ENCODE measurements around the gene CNN3. TPM values are rescaled to one million over a fixed set of nuclear protein-coding genes. Genes with fewer than 3 reads are reported as not detected.

The CNN3 gene
- total and polyA plus RNA-seq, 4 donors, result 43.9 to 87.4 (median 69.6) TPM

- TF ChIP-seq MAX (IDR thresholded peaks at IDR 0.05) (no peak), SP1 (IDR thresholded peaks at IDR 0.05) (no peak), RAD21 (IDR thresholded peaks at IDR 0.05) (no peak), NR2F2 (IDR thresholded peaks at IDR 0.05) (no peak), EGR1 (IDR thresholded peaks at IDR 0.05; ENCODE audit: low read depth in 2 of 2) (no peak), TAF1 (conservative IDR thresholded peaks at IDR 0.05) (no peak), HNF4G (IDR thresholded peaks at IDR 0.05) (no peak), JUND (IDR thresholded peaks at IDR 0.05) (no peak), GABPA (IDR thresholded peaks at IDR 0.05 in 1 of 2, conservative IDR thresholded peaks at IDR 0.05 in 1 of 2) (no peak), FOXA1 (IDR thresholded peaks at IDR 0.05) (no peak), YY1 (IDR thresholded peaks at IDR 0.05) (no peak), FOXA2 (IDR thresholded peaks at IDR 0.05) (no peak), RXRA (IDR thresholded peaks at IDR 0.05) (no peak)
- TF ChIP-seq, protein P1, sequence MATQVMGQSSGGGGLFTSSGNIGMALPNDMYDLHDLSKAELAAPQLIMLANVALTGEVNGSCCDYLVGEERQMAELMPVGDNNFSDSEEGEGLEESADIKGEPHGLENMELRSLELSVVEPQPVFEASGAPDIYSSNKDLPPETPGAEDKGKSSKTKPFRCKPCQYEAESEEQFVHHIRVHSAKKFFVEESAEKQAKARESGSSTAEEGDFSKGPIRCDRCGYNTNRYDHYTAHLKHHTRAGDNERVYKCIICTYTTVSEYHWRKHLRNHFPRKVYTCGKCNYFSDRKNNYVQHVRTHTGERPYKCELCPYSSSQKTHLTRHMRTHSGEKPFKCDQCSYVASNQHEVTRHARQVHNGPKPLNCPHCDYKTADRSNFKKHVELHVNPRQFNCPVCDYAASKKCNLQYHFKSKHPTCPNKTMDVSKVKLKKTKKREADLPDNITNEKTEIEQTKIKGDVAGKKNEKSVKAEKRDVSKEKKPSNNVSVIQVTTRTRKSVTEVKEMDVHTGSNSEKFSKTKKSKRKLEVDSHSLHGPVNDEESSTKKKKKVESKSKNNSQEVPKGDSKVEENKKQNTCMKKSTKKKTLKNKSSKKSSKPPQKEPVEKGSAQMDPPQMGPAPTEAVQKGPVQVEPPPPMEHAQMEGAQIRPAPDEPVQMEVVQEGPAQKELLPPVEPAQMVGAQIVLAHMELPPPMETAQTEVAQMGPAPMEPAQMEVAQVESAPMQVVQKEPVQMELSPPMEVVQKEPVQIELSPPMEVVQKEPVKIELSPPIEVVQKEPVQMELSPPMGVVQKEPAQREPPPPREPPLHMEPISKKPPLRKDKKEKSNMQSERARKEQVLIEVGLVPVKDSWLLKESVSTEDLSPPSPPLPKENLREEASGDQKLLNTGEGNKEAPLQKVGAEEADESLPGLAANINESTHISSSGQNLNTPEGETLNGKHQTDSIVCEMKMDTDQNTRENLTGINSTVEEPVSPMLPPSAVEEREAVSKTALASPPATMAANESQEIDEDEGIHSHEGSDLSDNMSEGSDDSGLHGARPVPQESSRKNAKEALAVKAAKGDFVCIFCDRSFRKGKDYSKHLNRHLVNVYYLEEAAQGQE (IDR thresholded peaks at IDR 0.05), result no peak
- TF ChIP-seq, protein P2, sequence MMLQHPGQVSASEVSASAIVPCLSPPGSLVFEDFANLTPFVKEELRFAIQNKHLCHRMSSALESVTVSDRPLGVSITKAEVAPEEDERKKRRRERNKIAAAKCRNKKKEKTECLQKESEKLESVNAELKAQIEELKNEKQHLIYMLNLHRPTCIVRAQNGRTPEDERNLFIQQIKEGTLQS (IDR thresholded peaks at IDR 0.05), result no peak
- TF ChIP-seq, protein P3, sequence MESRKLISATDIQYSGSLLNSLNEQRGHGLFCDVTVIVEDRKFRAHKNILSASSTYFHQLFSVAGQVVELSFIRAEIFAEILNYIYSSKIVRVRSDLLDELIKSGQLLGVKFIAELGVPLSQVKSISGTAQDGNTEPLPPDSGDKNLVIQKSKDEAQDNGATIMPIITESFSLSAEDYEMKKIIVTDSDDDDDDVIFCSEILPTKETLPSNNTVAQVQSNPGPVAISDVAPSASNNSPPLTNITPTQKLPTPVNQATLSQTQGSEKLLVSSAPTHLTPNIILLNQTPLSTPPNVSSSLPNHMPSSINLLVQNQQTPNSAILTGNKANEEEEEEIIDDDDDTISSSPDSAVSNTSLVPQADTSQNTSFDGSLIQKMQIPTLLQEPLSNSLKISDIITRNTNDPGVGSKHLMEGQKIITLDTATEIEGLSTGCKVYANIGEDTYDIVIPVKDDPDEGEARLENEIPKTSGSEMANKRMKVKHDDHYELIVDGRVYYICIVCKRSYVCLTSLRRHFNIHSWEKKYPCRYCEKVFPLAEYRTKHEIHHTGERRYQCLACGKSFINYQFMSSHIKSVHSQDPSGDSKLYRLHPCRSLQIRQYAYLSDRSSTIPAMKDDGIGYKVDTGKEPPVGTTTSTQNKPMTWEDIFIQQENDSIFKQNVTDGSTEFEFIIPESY (IDR thresholded peaks at IDR 0.05), result no peak
- Histone ChIP-seq H3K27me3 (ENCODE audit: control insufficient read depth in 4 of 4, insufficient read depth in 4 of 4, low read length in 3 of 4) (no peaks in the 10 kb centered on the region), H3K36me3 (ENCODE audit: control insufficient read depth in 4 of 4, insufficient read depth in 3 of 4, low read depth in 1 of 4, low read length in 3 of 4) (peaks cover 0 to 3% (median 0%) of the 10 kb centered on the region in 4 donors), H3K27ac (ENCODE audit: low read depth in 1 of 2, low read length in 2 of 2) (peak overlapping the region; percentile 20 to 43), H3K9ac (ENCODE audit: low read depth in 1 of 2, low read length in 2 of 2) (no peak overlapping the region), H3K9me3 (ENCODE audit: control insufficient read depth in 4 of 4, low read length in 3 of 4) (no peaks in the 10 kb centered on the region), H3K4me3 (ENCODE audit: low read depth in 1 of 3, low read length in 3 of 3) (no peak overlapping the region), H3K4me1 (ENCODE audit: control insufficient read depth in 4 of 4, insufficient read depth in 4 of 4, low read length in 3 of 4) (no peaks in the 10 kb centered on the region)
- WGBS, result 77% methylated on average over 9 of the region's 9 CpGs
- no peak for DNase-seq (ENCODE audit: low spot score)
Observed at GRCh38 chr1:94864821-94865220, 62.1 kb downstream of the CNN3 start.

GRCh38 chr1:94863919-94864318 is 63.0 kb downstream of the CNN3 start:
- no peak for DNase-seq (ENCODE audit: low spot score)
- Histone ChIP-seq H3K27me3 (ENCODE audit: control insufficient read depth in 4 of 4, insufficient read depth in 4 of 4, low read length in 3 of 4) (no peaks in the 10 kb centered on the region), H3K4me3 (ENCODE audit: low read depth in 1 of 3, low read length in 3 of 3) (no peak overlapping the region), H3K9me3 (ENCODE audit: control insufficient read depth in 4 of 4, low read length in 3 of 4) (no peaks in the 10 kb centered on the region), H3K27ac (ENCODE audit: low read depth in 1 of 2, low read length in 2 of 2) (peak overlapping the region; percentile 43 to 75), H3K9ac (ENCODE audit: low read depth in 1 of 2, low read length in 2 of 2) (peak overlapping the region in 1 of 2 donors; percentile 33), H3K4me1 (ENCODE audit: control insufficient read depth in 4 of 4, insufficient read depth in 4 of 4, low read length in 3 of 4) (no peaks in the 10 kb centered on the region), H3K36me3 (ENCODE audit: control insufficient read depth in 4 of 4, insufficient read depth in 3 of 4, low read depth in 1 of 4, low read length in 3 of 4) (peaks cover 0 to 3% (median 0%) of the 10 kb centered on the region in 4 donors)
- WGBS, result 74% methylated on average over 4 of the region's 4 CpGs
- no peak for TF ChIP-seq RAD21 (IDR thresholded peaks at IDR 0.05)
- TF ChIP-seq, protein P1 (IDR thresholded peaks at IDR 0.05), result no peak
- peak; percentile 83 for TF ChIP-seq NR2F2 (IDR thresholded peaks at IDR 0.05)
- TF ChIP-seq SP1 (IDR thresholded peaks at IDR 0.05), result peak; percentile 45
- no peak for TF ChIP-seq HNF4G (IDR thresholded peaks at IDR 0.05)
- TF ChIP-seq JUND (IDR thresholded peaks at IDR 0.05), result peak; percentile 66 to 69
- no peak for TF ChIP-seq FOXA1 (IDR thresholded peaks at IDR 0.05)
- TF ChIP-seq GABPA (IDR thresholded peaks at IDR 0.05 in 1 of 2, conservative IDR thresholded peaks at IDR 0.05 in 1 of 2), result no peak
- no peak for TF ChIP-seq TAF1 (conservative IDR thresholded peaks at IDR 0.05)
- TF ChIP-seq FOXA2 (IDR thresholded peaks at IDR 0.05), result no peak
- TF ChIP-seq CTCF (IDR thresholded peaks at IDR 0.05; ENCODE audit: low read depth, low read length, missing input control), result no peak
- TF ChIP-seq EGR1 (IDR thresholded peaks at IDR 0.05; ENCODE audit: low read depth in 2 of 2), result no peak
- TF ChIP-seq RXRA (IDR thresholded peaks at IDR 0.05), result peak in 1 of 2 donors; percentile 11
- TF ChIP-seq HNF4A (conservative IDR thresholded peaks at IDR 0.05), result no peak
- TF ChIP-seq MAX (IDR thresholded peaks at IDR 0.05), result no peak
- TF ChIP-seq, protein P2 (IDR thresholded peaks at IDR 0.05), result no peak

Data from liver (tissue), 9 donors.